DND-41 (cell line): Measurements from ENCODE around the gene PIK3R4.

ENCODE experiments used
- CTCF ChIP-seq: IDR thresholded peaks from 2 replicates; pipeline ENCODE4 v1.5.1; 2012; ENCODE audit warnings: borderline replicate concordance, low read length, moderate library complexity, mild to moderate bottlenecking; ENCODE audit not compliant: poor library complexity, severe bottlenecking; ENCODE audit errors: extremely low read depth
- EZH2 ChIP-seq: IDR thresholded peaks from 3 replicates; pipeline ENCODE4 v1.6.1; 2012; ENCODE audit warnings: borderline replicate concordance, low read depth, mild to moderate bottlenecking, moderate library complexity, low read length, inconsistent platforms; ENCODE audit not compliant: severe bottlenecking

- no peak for TF ChIP-seq EZH2
- TF ChIP-seq CTCF = no peak
Measured at GRCh38 chr3:130687327-130687726, 59.3 kb downstream of the PIK3R4 start.
